B cell (primary cell): ENCODE results near the gene MSH3. TPM values are rescaled to one million over a fixed set of nuclear protein-coding genes. Genes with fewer than 3 reads are reported as not detected.

ENCODE experiments used
- ATAC-seq: fragments of 200-7000 bp; cut with Tn5 transposase; one replicate; pipeline ENCODE4 v1.10.0; 2021; ENCODE audit warnings: low read depth, mild to moderate bottlenecking, moderate number of reproducible peaks, moderate library complexity
- CTCF ChIA-PET: fragments of 350-600 bp; sonication (Branson Sonifier 250); formaldehyde crosslinking; loops from one replicate; lab custom pipeline; 2021; ENCODE audit warnings: antibody characterized with exemption, inconsistent platforms; lab: Charles Lee
- POLR2A ChIA-PET: fragments of 350-600 bp; sonication (Branson Sonifier 250); formaldehyde crosslinking; loops from one replicate; lab custom pipeline; 2021; ENCODE audit warnings: antibody characterized with exemption; lab: Charles Lee
- DNase-seq: peaks from one replicate; pipeline ENCODE4 v3.0.0; 2013
- H2AFZ ChIP-seq: 2 replicates; pipeline ENCODE4 v1.6.1; 2012; ENCODE audit warnings: mild to moderate bottlenecking, low read depth, low read length; ENCODE audit not compliant: insufficient read depth, poor library complexity, severe bottlenecking
- H3K27ac ChIP-seq, 2 donors: 1 replicate in 1 of 2; 2 replicates in 1 of 2; pipeline ENCODE4 v1.5.1; 2012 to 2013; ENCODE audit warnings: low read length in 2 of 2, mild to moderate bottlenecking in 2 of 2, moderate library complexity in 1 of 2
- H3K27me3 ChIP-seq, 4 experiments: fragments of 200-600 bp in 1 of 4; sonication (generic) in 1 of 4; replicated peaks in 1 of 4; 1 replicate in 2 of 4; 2 replicates in 2 of 4; pipeline versions ENCODE4 v1.6.1 to v1.7.0; 2013 to 2016; ENCODE audit warnings: low read length in 3 of 4, mild to moderate bottlenecking in 2 of 4, mixed read lengths in 1 of 4, moderate library complexity in 1 of 4; ENCODE audit not compliant: insufficient read depth in 4 of 4, control insufficient read depth in 3 of 4; ENCODE audit errors: control extremely low read depth in 1 of 4
- H3K36me3 ChIP-seq, 2 experiments: replicated peaks in 1 of 2; 1 replicate in 1 of 2; 2 replicates in 1 of 2; pipeline versions ENCODE4 v1.6.1 to v1.7.1; 2013; ENCODE audit warnings: low read length in 1 of 2; ENCODE audit not compliant: insufficient read depth in 2 of 2, control insufficient read depth in 1 of 2; ENCODE audit errors: control extremely low read depth in 1 of 2, extremely low read depth in 1 of 2
- H3K4me1 ChIP-seq, 2 donors: fragments of 200-600 bp in 1 of 2; sonication (generic) in 1 of 2; 1 replicate in 1 of 2; 2 replicates in 1 of 2; pipeline versions ENCODE4 v1.5.1 to v1.6.1; 2013 to 2017; ENCODE audit warnings: low read length in 2 of 2; ENCODE audit not compliant: control insufficient read depth in 2 of 2, insufficient read depth in 2 of 2
- H3K4me2 ChIP-seq: replicated peaks from 2 replicates; pipeline ENCODE3; 2012; ENCODE audit warnings: mild to moderate bottlenecking, low read depth, low read length; ENCODE audit not compliant: poor library complexity, severe bottlenecking
- H3K4me3 ChIP-seq, 5 experiments: fragments of 200-600 bp in 1 of 5; sonication (generic) in 1 of 5; 1 replicate in 3 of 5; 2 replicates in 2 of 5; pipeline versions ENCODE4 v1.5.1 to v1.7.0; 2011 to 2016; ENCODE audit warnings: low read length in 4 of 5, mild to moderate bottlenecking in 4 of 5, low read depth in 2 of 5, control low read depth in 1 of 5, moderate library complexity in 1 of 5; ENCODE audit not compliant: insufficient read depth in 1 of 5; ENCODE audit errors: control extremely low read depth in 1 of 5, extremely low read depth in 1 of 5
- H3K79me2 ChIP-seq: fragments of 200-600 bp; sonication (generic); one replicate; pipeline ENCODE4 v1.6.0; 2016; ENCODE audit warnings: low read length; ENCODE audit not compliant: control insufficient read depth, insufficient read depth
- H3K9ac ChIP-seq: fragments of 200-600 bp; sonication (generic); 2 replicates; pipeline ENCODE4 v1.6.1; 2017; ENCODE audit warnings: mild to moderate bottlenecking, low read length, moderate library complexity
- H3K9me3 ChIP-seq, 3 donors: one replicate each; pipeline versions ENCODE4 v1.6.1 to v1.7.1; 2013; ENCODE audit warnings: low read length in 2 of 3; ENCODE audit not compliant: control insufficient read depth in 2 of 3, insufficient read depth in 1 of 3; ENCODE audit errors: control extremely low read depth in 1 of 3
- H4K20me1 ChIP-seq: 2 replicates; pipeline ENCODE4 v1.6.0; 2012; ENCODE audit warnings: mild to moderate bottlenecking, low read length; ENCODE audit not compliant: insufficient read depth, control insufficient read depth, poor library complexity, severe bottlenecking
- H3K27ac Mint-ChIP-seq: one replicate; pipeline ENCODE4 v1.8.0; 2021; ENCODE audit warnings: mixed read lengths
- H3K27me3 Mint-ChIP-seq: one replicate; pipeline ENCODE4 v1.8.0; 2021; ENCODE audit warnings: mixed read lengths
- H3K4me1 Mint-ChIP-seq: one replicate; pipeline ENCODE4 v1.8.0; 2021; ENCODE audit warnings: mixed read lengths
- H3K4me3 Mint-ChIP-seq: one replicate; pipeline ENCODE4 v1.8.0; 2021; ENCODE audit warnings: mixed read lengths
- H3K9me3 Mint-ChIP-seq: one replicate; pipeline ENCODE4 v1.8.0; 2022; ENCODE audit warnings: mixed read lengths; ENCODE audit not compliant: insufficient read depth
- CTCF ChIP-seq: fragments of 200-600 bp; IDR thresholded peaks from one replicate; pipeline ENCODE4 v1.8.0; 2022; ENCODE audit warnings: antibody characterized with exemption, mild to moderate bottlenecking
- EZH2 ChIP-seq: IDR thresholded peaks from 2 replicates; pipeline ENCODE4 v1.6.1; 2012; ENCODE audit warnings: borderline replicate concordance, low read depth, mild to moderate bottlenecking, moderate library complexity, low read length; ENCODE audit not compliant: insufficient read depth, poor library complexity, severe bottlenecking
- WGBS: methylation state at CpG from one replicate; pipeline ENCODE4 v1.1.5; 2013; ENCODE audit warnings: missing lambda C conversion rate; ENCODE audit not compliant: insufficient coverage; 5-methylcytosine and 5-hydroxymethylcytosine counted together
- intact Hi-C: fragments of 100-400 bp; cut with micrococcal nuclease; formaldehyde crosslinking; loops from one replicate; pipeline ENCODE4 v1.10.0; 2022
- polyA plus RNA-seq: library from polyadenylated mRNA; depleted of rRNA; stranded (reverse); fragments of >200 nt; gene quantifications from 2 replicates; pipeline ENCODE4 v1.2.3, GENCODE V29; 2012
- total RNA-seq, 2 donors: library from RNA; stranded (reverse); fragments of 120-200 nt in 1 of 2; gene quantifications; 1 replicate in 1 of 2; 2 replicates in 1 of 2; pipeline versions ENCODE4 v1.2.3 to v1.2.4, GENCODE V29; 2013 to 2022

MSH3 gene
- total and polyA plus RNA-seq, 2 donors (not counting 1 experiment from before 2014, with no cell fraction given): 3.5 to 26.3 TPM

- TF ChIP-seq EZH2 (no peak), CTCF (no peak)
- Histone ChIP-seq H3K79me2 (no peaks in the 10 kb centered on the region), H3K4me3 (no peak overlapping the region), H3K9ac (no peak overlapping the region), H3K4me1 (no peaks in the 10 kb centered on the region), H3K9me3 (no peaks in the 10 kb centered on the region), H3K4me2 (no peak overlapping the region), H3K36me3 (no peaks in the 10 kb centered on the region), H3K27ac (no peak overlapping the region), H2AFZ (no peak overlapping the region), H4K20me1 (no peaks in the 10 kb centered on the region), H3K27me3 (no peaks in the 10 kb centered on the region)
- no peaks in the 10 kb centered on the region for H3K4me1 Mint-ChIP-seq
- CTCF ChIA-PET: no interaction called here
- DNase-seq: no peak
- no peak overlapping the region for H3K27ac Mint-ChIP-seq
- no peak overlapping the region for H3K4me3 Mint-ChIP-seq
- intact Hi-C loops: no loop called here
- H3K27me3 Mint-ChIP-seq: no peaks in the 10 kb centered on the region
- POLR2A ChIA-PET: no interaction called here
- 100% methylated on average over 1 of the region's 2 CpGs for WGBS
- no peak for ATAC-seq
- H3K9me3 Mint-ChIP-seq: no peaks in the 10 kb centered on the region
Observed at GRCh38 chr5:80622756-80623155, 31.7 kb upstream of the MSH3 start.

GRCh38 chr5:80623999-80624398, 30.5 kb upstream of the MSH3 start:
- H3K4me3 Mint-ChIP-seq: no peak overlapping the region
- CTCF ChIA-PET: interaction anchor here (0.7 kb wide), 1 partner anchor 79 kb away, joined by 6 read pairs; no protein-coding TSS in a partner anchor
- no peak overlapping the region for H3K27ac Mint-ChIP-seq
- H2AFZ ChIP-seq: no peak overlapping the region
- H3K79me2 ChIP-seq: no peaks in the 10 kb centered on the region
- POLR2A ChIA-PET: no interaction called here
- H3K36me3 ChIP-seq: no peaks in the 10 kb centered on the region
- WGBS: 70% methylated on average over 3 of the region's 4 CpGs
- no peaks in the 10 kb centered on the region for H3K27me3 Mint-ChIP-seq
- ATAC-seq (no peak), DNase-seq (no peak)
- H3K27ac ChIP-seq: no peak overlapping the region
- H4K20me1 ChIP-seq: no peaks in the 10 kb centered on the region
- H3K27me3 ChIP-seq: no peaks in the 10 kb centered on the region
- TF ChIP-seq EZH2 (no peak), CTCF (no peak)
- H3K4me3 ChIP-seq: no peak overlapping the region
- intact Hi-C loops: no loop called here
- no peak overlapping the region for H3K9ac ChIP-seq
- H3K4me2 ChIP-seq: no peak overlapping the region
- H3K9me3 Mint-ChIP-seq: no peaks in the 10 kb centered on the region
- no peaks in the 10 kb centered on the region for H3K4me1 Mint-ChIP-seq
- H3K4me1 ChIP-seq: no peaks in the 10 kb centered on the region
- H3K9me3 ChIP-seq: no peaks in the 10 kb centered on the region
